Measurements from ENCODE around the gene PRSS38.
A peak's percentile ranks its signal among the peaks of the same experiment; 100 is the strongest.

PRSS38 gene

GRCh38 chr1:227885135-227885647, 69.7 kb downstream of the PRSS38 start:
- DNase-seq (ENCODE audit: low spot score) = peak; percentile 0

- DNase-seq (ENCODE audit: low spot score) = peak; percentile 2
Measured at GRCh38 chr1:227885648-227886502, 70.4 kb downstream of the PRSS38 start.

GRCh38 chr1:227886503-227886961, 71.1 kb downstream of the PRSS38 start:
- peak; percentile 1 for DNase-seq (ENCODE audit: low spot score)

GRCh38 chr1:227886993-227887696, 71.7 kb downstream of the PRSS38 start:
- DNase-seq (ENCODE audit: low spot score) = peak; percentile 4

- peak; percentile 47 for DNase-seq (ENCODE audit: low spot score)
Measured at GRCh38 chr1:227887697-227888403, 72.4 kb downstream of the PRSS38 start.

- peak; percentile 2 for DNase-seq (ENCODE audit: low spot score)
Measured at GRCh38 chr1:227888404-227889046, 73.0 kb downstream of the PRSS38 start.

GRCh38 chr1:227889047-227889862, 73.8 kb downstream of the PRSS38 start:
- peak; percentile 1 for DNase-seq (ENCODE audit: low spot score)

GRCh38 chr1:227889863-227890405, 74.5 kb downstream of the PRSS38 start:
- DNase-seq (ENCODE audit: low spot score) = peak; percentile 0

- DNase-seq (ENCODE audit: low spot score) = no peak
Measured at GRCh38 chr1:227890451-227891222, 75.2 kb downstream of the PRSS38 start.

GRCh38 chr1:227891223-227891954, 75.9 kb downstream of the PRSS38 start:
- no peak for DNase-seq (ENCODE audit: low spot score)

GRCh38 chr1:227891955-227892488, 76.5 kb downstream of the PRSS38 start:
- no peak for DNase-seq (ENCODE audit: low spot score)

- DNase-seq (ENCODE audit: low spot score) = no peak
Measured at GRCh38 chr1:227892489-227893299, 77.2 kb downstream of the PRSS38 start.

GRCh38 chr1:227893300-227893948, 77.9 kb downstream of the PRSS38 start:
- no peak for DNase-seq (ENCODE audit: low spot score)

GRCh38 chr1:227893949-227894721, 78.7 kb downstream of the PRSS38 start:
- no peak for DNase-seq (ENCODE audit: low spot score)

- no peak for DNase-seq (ENCODE audit: low spot score)
Measured at GRCh38 chr1:227894831-227895451, 79.5 kb downstream of the PRSS38 start.
